ENCODE results near the gene AKAP13. TPM values are rescaled to one million over a fixed set of nuclear protein-coding genes. Genes with fewer than 3 reads are reported as not detected.
"Not testable (repeated sequence)": the region's sequence is repeated elsewhere in the genome, so short reads cannot be mapped to it uniquely, and the experiment has no call there.

Gene AKAP13
- polyA plus RNA-seq, 3 donors: 47.9 to 99.7 (median 92.6) TPM

- H3K9me3 ChIP-seq (replicated peaks in 1 of 2; ENCODE audit: control insufficient read depth in 1 of 2, insufficient read depth in 1 of 2, low read length in 2 of 2); H3K36me3 ChIP-seq (replicated peaks in 1 of 2; ENCODE audit: control insufficient read depth in 1 of 2, insufficient read depth in 2 of 2, low read length in 2 of 2); intact Hi-C loops (cut with micrococcal nuclease); H3K79me2 ChIP-seq (ENCODE audit: insufficient read depth, low read length); H3K27ac Mint-ChIP-seq; H4K20me1 ChIP-seq (ENCODE audit: insufficient read depth, low read length); H3K4me3 Mint-ChIP-seq; H2AFZ ChIP-seq (ENCODE audit: insufficient read depth, low read depth, low read length, poor library complexity, severe bottlenecking); H3K4me2 ChIP-seq (replicated peaks; ENCODE audit: extremely low read depth, low read length, poor library complexity, severe bottlenecking); H3K9me3 Mint-ChIP-seq; H3K9ac ChIP-seq (ENCODE audit: insufficient read depth, low read length, poor library complexity, severe bottlenecking); H3K36me3 Mint-ChIP-seq; H3K4me1 Mint-ChIP-seq; H3K4me1 ChIP-seq (ENCODE audit: control insufficient read depth in 1 of 2, insufficient read depth in 2 of 2, low read length in 2 of 2); H3K27ac ChIP-seq (ENCODE audit: low read depth in 1 of 2, low read length in 2 of 2); H3K27me3 ChIP-seq (ENCODE audit: control insufficient read depth in 2 of 2, insufficient read depth in 2 of 2, low read length in 2 of 2); H3K27me3 Mint-ChIP-seq (ENCODE audit: low read depth in 3 of 3); H3K4me3 ChIP-seq (replicated peaks in 1 of 3; ENCODE audit: low read depth in 2 of 3, low read length in 3 of 3); DNase-seq: not testable (repeated sequence)
- WGBS (ENCODE audit: insufficient coverage): no CpG with 5 or more reads among the region's 1 CpG
Observed at GRCh38 chr15:85344241-85344640, 36.2 kb upstream of the AKAP13 start.

DNA sequence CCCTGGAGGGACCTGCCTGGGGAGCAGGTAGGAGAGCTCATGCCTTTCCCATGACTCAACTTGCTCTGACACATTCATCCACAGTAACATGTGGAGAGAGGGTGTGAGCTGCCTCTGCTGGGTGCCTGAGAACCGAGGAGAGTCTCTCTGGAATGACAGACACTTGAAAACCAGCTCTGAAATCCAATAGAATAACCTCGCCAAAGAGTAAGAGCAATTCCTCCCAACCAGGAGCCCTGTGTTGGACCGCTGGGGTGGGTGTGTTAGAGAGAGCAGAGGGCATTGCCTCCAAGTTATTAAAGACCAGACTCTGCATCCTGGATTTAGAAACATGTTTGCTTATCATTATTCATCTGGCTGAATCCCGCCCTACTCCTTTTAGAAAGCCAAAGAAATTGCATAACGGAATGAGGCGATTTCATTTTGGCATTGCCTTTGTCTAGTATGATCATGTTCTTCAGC lies 35.7 kb upstream of the AKAP13 start:
- H3K4me1 Mint-ChIP-seq; H4K20me1 ChIP-seq (ENCODE audit: insufficient read depth, low read length); H3K9me3 ChIP-seq (replicated peaks in 1 of 2; ENCODE audit: control insufficient read depth in 1 of 2, insufficient read depth in 1 of 2, low read length in 2 of 2); H2AFZ ChIP-seq (ENCODE audit: insufficient read depth, low read depth, low read length, poor library complexity, severe bottlenecking); H3K36me3 Mint-ChIP-seq; H3K9ac ChIP-seq (ENCODE audit: insufficient read depth, low read length, poor library complexity, severe bottlenecking); H3K79me2 ChIP-seq (ENCODE audit: insufficient read depth, low read length); H3K27me3 Mint-ChIP-seq (ENCODE audit: low read depth in 3 of 3); H3K36me3 ChIP-seq (replicated peaks in 1 of 2; ENCODE audit: control insufficient read depth in 1 of 2, insufficient read depth in 2 of 2, low read length in 2 of 2); intact Hi-C loops (cut with micrococcal nuclease); H3K9me3 Mint-ChIP-seq; H3K4me2 ChIP-seq (replicated peaks; ENCODE audit: extremely low read depth, low read length, poor library complexity, severe bottlenecking); H3K4me1 ChIP-seq (ENCODE audit: control insufficient read depth in 1 of 2, insufficient read depth in 2 of 2, low read length in 2 of 2); H3K4me3 Mint-ChIP-seq; H3K27ac ChIP-seq (ENCODE audit: low read depth in 1 of 2, low read length in 2 of 2); H3K4me3 ChIP-seq (replicated peaks in 1 of 3; ENCODE audit: low read depth in 2 of 3, low read length in 3 of 3); H3K27me3 ChIP-seq (ENCODE audit: control insufficient read depth in 2 of 2, insufficient read depth in 2 of 2, low read length in 2 of 2); DNase-seq: not testable (repeated sequence)
- 100% methylated on average over 1 of the region's 6 CpGs for WGBS (ENCODE audit: insufficient coverage)
- H3K27ac Mint-ChIP-seq: peak overlapping the region in 1 of 7 donors; percentile 77

DNA sequence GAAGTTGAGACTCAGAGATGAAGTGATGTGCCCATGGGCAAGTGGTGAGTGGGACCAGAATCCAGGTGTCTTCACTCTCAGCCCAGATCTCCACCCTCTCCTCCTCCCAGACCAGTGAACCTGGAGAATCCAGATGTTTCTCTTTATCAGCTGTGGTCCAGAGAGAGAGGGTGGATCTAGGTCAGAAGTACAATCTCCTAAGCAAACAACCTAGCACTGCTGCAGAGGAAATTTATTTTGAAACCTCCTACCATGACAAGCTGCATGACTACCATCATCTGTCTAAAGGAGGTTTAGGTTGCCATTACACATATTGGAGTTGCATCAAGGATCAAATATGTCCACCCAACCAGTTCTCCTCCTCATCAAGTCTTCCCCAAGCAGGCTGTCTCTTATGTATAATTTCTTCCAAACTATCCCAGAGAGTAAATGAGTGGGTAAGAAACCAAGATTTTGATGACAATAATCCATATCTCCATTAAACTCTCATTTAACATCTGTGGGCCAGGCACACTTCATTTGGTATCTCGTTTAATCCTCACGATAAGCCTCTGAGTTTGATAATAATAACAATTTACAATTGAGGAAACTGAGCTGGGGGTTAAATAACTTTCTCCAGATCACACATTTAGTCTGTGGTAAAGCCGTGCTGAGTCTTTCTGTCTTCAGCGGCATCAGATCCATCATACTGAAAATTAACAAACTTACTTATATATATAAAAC lies 35.0 kb upstream of the AKAP13 start:
- H3K36me3 Mint-ChIP-seq; H3K9me3 Mint-ChIP-seq; H3K4me1 Mint-ChIP-seq; H3K4me1 ChIP-seq (ENCODE audit: control insufficient read depth in 1 of 2, insufficient read depth in 2 of 2, low read length in 2 of 2); H3K9ac ChIP-seq (ENCODE audit: insufficient read depth, low read length, poor library complexity, severe bottlenecking); H3K27me3 ChIP-seq (ENCODE audit: control insufficient read depth in 2 of 2, insufficient read depth in 2 of 2, low read length in 2 of 2); H3K4me3 ChIP-seq (replicated peaks in 1 of 3; ENCODE audit: low read depth in 2 of 3, low read length in 3 of 3); H3K79me2 ChIP-seq (ENCODE audit: insufficient read depth, low read length); DNase-seq; H2AFZ ChIP-seq (ENCODE audit: insufficient read depth, low read depth, low read length, poor library complexity, severe bottlenecking); H4K20me1 ChIP-seq (ENCODE audit: insufficient read depth, low read length); H3K27ac Mint-ChIP-seq; H3K27ac ChIP-seq (ENCODE audit: low read depth in 1 of 2, low read length in 2 of 2); H3K36me3 ChIP-seq (replicated peaks in 1 of 2; ENCODE audit: control insufficient read depth in 1 of 2, insufficient read depth in 2 of 2, low read length in 2 of 2); intact Hi-C loops (cut with micrococcal nuclease); H3K9me3 ChIP-seq (replicated peaks in 1 of 2; ENCODE audit: control insufficient read depth in 1 of 2, insufficient read depth in 1 of 2, low read length in 2 of 2); H3K4me3 Mint-ChIP-seq; H3K4me2 ChIP-seq (replicated peaks; ENCODE audit: extremely low read depth, low read length, poor library complexity, severe bottlenecking); H3K27me3 Mint-ChIP-seq (ENCODE audit: low read depth in 3 of 3): not testable (repeated sequence)
- whole genome bisulfite sequencing (ENCODE audit: insufficient coverage): no CpG with 5 or more reads among the region's 4 CpGs

- H3K9ac ChIP-seq (ENCODE audit: insufficient read depth, low read length, poor library complexity, severe bottlenecking); DNase-seq; H3K27ac ChIP-seq (ENCODE audit: low read depth in 1 of 2, low read length in 2 of 2); intact Hi-C loops (cut with micrococcal nuclease); H3K9me3 Mint-ChIP-seq; H3K27me3 ChIP-seq (ENCODE audit: control insufficient read depth in 2 of 2, insufficient read depth in 2 of 2, low read length in 2 of 2); H3K4me1 ChIP-seq (ENCODE audit: control insufficient read depth in 1 of 2, insufficient read depth in 2 of 2, low read length in 2 of 2); H3K4me2 ChIP-seq (replicated peaks; ENCODE audit: extremely low read depth, low read length, poor library complexity, severe bottlenecking); H3K36me3 ChIP-seq (replicated peaks in 1 of 2; ENCODE audit: control insufficient read depth in 1 of 2, insufficient read depth in 2 of 2, low read length in 2 of 2); H3K4me3 ChIP-seq (replicated peaks in 1 of 3; ENCODE audit: low read depth in 2 of 3, low read length in 3 of 3); H3K4me1 Mint-ChIP-seq; H3K9me3 ChIP-seq (replicated peaks in 1 of 2; ENCODE audit: control insufficient read depth in 1 of 2, insufficient read depth in 1 of 2, low read length in 2 of 2); H3K79me2 ChIP-seq (ENCODE audit: insufficient read depth, low read length); H3K36me3 Mint-ChIP-seq; H3K27me3 Mint-ChIP-seq (ENCODE audit: low read depth in 3 of 3); H4K20me1 ChIP-seq (ENCODE audit: insufficient read depth, low read length); H3K4me3 Mint-ChIP-seq; H2AFZ ChIP-seq (ENCODE audit: insufficient read depth, low read depth, low read length, poor library complexity, severe bottlenecking); H3K27ac Mint-ChIP-seq: not testable (repeated sequence)
- WGBS (ENCODE audit: insufficient coverage): no CpG with 5 or more reads among the region's 1 CpG
Observed at GRCh38 chr15:85346462-85347084, 33.8 kb upstream of the AKAP13 start.
